ENCODE data around the gene F5. TPM values are rescaled to one million over a fixed set of nuclear protein-coding genes. Genes with fewer than 3 reads are reported as not detected.

Gene F5
- total and polyA plus RNA-seq, 9 of the 15 experiments (the other 6 are each of a cell fraction or from before 2014, with no cell fraction given) = 0.03 to 0.13 TPM; not detected in 7

DNA sequence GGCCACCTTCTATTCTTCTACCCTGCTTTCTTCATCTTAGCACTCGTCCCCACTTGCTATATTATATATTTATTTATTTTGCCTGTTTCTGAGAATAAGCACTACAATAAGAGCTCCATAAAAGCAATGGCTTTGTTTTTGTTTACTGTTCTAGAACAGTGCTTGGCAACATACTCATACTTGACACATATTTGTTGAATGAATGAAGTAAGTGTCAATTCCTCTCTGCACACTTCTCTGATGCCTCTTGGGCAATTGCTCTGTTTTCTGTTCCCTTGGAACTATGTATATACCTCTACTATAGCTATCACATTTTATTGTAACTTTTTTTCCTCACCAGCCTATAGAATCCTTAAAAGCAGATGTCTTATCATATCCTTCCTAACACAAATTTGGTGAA is 93.0 kb downstream of the F5 start (continued):
- no peak for TF ChIP-seq CUX1 (CRISPR knock-in tag; IDR thresholded peaks at IDR 0.05)
- TF ChIP-seq ZNF592 (IDR thresholded peaks at IDR 0.05) = no peak
